NOMO-1 treated with dmso at 0.1 percent for 144 hours (cell line): ENCODE measurements around the gene TRAF2.
"Not testable (repeated sequence)": the region's sequence is repeated elsewhere in the genome, so short reads cannot be mapped to it uniquely, and the experiment has no call there.

ENCODE experiments used
- DNase-seq: peaks from one replicate; lab custom pipeline; 2025; ENCODE audit not compliant: unreplicated experiment; lab: John Stamatoyannopoulos, UW

Gene TRAF2

GRCh38 chr9:136885950-136886578 lies at the start of gene TRAF2:
Gene TRAF2, plus strand, starts transcription at chr9:136886516. Its CDS starts 12,225 bp downstream, at chr9:136898741.
- DNase-seq, result peak; percentile 100

DNA sequence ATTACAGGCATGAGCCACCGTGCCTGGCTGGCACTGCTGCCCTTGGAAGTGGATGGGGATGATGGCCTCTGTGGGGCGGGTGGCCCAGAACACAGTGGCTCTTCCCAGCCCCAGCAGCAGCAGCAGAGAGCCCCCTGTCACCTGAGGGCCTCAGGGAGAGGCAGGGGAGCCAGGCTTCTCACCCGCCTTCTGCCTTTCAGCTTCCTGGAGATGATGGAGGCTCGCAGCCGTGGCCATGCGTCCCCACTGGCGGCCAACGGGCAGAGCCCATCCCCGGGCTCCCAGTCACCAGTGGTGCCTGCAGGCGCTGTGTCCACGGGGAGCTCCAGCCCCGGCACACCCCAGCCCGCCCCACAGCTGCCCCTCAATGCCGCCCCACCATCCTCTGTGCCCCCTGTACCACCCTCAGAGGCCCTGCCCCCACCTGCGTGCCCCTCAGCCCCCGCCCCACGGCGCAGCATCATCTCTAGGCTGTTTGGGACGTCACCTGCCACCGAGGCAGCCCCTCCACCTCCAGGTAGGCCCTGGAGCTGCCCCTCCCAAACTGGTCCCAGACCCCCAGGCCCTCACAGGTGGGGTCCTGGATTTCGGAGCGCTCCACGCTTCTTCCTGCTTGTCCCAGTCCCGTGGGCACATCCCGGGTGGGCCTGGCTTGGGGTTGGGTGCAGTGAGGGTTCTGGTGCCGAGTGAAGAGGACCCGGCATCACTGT lies 49.0 kb upstream of the TRAF2 start:
- no peak for DNase-seq

- not testable (repeated sequence) for DNase-seq
These were observed 48.4 kb upstream of the TRAF2 start for GRCh38 chr9:136837856-136838277.

DNA sequence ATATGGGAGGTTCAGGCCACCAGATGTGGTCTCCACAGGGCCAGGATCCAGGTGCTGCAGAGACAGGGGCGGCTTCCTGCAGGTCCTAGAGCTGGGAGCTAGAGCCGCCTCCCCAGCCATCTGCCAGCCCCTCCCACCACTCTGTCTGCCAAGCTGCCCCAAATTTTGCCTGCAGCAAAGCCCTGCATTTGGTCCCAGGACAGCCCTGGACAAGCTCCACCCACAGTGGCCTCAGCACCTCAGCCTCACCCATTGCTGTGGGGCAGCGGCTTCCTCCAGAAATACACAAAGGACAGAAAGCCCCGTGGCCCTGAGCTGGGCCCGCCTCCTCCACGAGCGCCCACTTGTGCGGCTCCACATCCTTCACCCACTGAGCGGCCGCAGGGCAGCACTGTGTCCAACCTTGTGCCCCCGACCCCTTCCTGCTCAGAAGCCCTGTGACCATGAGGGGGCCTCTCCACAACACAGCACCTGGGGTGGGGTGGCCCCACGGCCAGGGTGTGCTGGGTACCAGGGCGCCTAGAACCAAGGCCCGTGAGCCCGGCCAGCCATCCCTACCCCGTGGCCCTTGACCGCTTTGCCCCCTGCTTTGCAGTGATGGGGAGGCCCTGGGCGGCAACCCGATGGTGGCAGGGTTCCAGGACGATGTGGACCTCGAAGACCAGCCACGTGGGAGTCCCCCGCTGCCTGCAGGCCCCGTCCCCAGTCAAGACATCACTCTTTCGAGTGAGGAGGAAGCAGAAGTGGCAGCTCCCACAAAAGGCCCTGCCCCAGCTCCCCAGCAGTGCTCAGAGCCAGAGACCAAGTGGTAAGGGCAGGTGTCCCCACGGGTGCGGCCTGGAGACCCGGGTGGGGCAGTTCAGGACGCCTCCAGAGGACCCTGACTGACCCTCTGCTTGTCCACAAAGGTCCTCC lies 47.7 kb upstream of the TRAF2 start:
- no peak for DNase-seq

DNA sequence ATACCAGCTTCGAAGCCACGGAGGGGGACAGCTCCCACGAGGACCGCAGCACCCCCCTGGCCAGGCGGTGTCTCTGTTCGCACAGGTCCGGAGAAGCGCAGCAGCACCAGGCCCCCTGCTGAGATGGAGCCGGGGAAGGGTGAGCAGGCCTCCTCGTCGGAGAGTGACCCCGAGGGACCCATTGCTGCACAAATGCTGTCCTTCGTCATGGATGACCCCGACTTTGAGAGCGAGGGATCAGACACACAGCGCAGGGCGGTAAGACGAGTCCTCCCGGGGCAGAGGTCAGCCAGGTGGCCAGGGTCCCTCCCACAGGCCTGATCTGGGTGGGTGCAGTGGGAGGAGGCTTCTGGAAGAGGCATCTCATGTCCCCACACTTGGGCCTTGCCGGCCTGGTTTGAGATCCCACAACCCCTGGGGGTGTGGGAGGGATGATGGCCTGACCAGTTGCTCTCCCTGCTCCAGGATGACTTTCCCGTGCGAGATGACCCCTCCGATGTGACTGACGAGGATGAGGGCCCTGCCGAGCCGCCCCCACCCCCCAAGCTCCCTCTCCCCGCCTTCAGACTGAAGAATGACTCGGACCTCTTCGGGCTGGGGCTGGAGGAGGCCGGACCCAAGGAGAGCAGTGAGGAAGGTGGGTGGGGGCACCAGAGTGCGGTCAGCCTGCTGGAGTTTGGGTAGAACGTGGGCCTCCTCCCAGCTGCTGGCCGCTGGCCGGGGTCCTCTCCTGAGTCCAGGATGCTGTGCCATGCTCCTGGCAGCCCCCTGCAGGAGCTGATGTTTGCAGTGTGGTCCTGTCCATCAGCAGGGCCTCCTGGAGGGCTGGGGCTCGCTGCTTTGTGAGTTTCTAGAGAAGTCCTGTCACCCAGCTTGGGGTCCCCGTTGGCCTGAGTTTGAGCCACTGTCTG lies 46.8 kb upstream of the TRAF2 start:
- no peak for DNase-seq

- no peak for DNase-seq
These were observed 46.0 kb upstream of the TRAF2 start for GRCh38 chr9:136840140-136840876.

GRCh38 chr9:136840877-136841645 lies 45.3 kb upstream of the TRAF2 start:
- peak; percentile 15 for DNase-seq

DNA sequence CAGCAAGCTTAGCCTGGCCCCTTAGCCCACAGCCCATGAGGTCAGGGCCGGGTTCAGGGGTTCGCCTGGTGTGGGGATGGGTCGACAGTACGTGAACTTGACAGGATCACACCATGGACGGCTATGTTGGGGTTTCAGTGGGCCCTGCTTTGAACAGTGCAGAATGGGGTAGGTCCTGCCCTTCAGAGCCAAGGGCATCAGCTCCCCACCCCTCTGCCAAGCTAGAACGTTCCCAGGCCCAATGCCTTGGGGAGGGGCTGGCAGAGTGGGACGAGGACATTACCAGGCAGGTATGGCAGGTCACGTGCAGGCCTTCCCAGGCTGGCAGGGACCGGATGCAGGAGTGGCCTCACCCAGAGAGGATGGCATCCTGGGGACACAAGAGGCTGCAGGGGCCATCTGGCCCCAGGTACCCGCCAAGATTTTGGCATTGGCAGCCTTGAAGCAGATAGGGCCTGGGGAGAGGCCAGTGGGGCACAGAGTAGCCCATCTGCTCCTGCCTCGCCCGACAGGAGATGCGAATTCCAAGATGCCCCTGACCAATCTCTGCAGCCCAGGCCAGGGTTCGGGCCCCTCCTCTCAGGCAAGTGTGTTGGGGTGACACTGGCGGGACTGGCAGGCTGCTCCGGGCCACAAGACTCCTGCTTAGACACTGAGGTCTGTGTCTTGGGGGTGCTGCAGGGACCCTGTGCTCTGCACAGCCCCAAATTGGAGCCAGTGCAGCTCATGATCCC lies 44.5 kb upstream of the TRAF2 start:
- not testable (repeated sequence) for DNase-seq

DNA sequence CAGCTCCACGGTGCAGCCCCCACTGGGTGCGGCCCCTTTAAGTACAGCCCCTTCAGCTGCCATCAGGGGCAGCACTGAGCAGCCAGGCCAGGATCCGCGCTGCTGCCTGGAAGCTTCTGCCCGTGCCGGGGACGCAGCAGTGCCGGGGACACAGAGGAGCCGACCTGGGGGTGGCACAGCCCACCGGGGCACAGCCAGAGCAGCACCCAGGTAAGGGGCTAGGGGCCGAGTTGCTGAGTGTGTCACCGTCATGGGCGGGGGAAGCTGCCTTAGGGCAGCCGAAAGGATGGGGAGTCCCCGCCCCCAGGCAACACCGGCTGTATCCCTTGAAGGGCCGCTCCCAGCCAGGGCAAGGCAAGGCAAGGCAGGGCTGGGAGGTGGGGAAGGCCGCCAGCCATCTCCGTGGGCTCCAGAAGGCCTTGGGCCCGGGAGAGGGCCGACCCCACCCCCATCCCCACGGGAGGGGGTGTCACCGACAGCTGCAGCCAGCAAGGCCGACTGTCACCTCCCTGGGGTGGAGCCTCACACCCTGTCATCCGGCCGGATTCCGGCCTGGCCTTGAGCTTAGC lies 43.9 kb upstream of the TRAF2 start, which contains the start of gene AJM1:
TSS of gene AJM1 (plus strand) at position 99 of the 569 bp plus-strand sequence. CDS start 1,937 bp downstream, outside the sequence.
- peak; percentile 69 for DNase-seq

- not testable (repeated sequence) for DNase-seq
These were observed 43.0 kb upstream of the TRAF2 start for GRCh38 chr9:136843159-136843800.

GRCh38 chr9:136843801-136844740 lies 42.2 kb upstream of the TRAF2 start:
- not testable (repeated sequence) for DNase-seq

DNA sequence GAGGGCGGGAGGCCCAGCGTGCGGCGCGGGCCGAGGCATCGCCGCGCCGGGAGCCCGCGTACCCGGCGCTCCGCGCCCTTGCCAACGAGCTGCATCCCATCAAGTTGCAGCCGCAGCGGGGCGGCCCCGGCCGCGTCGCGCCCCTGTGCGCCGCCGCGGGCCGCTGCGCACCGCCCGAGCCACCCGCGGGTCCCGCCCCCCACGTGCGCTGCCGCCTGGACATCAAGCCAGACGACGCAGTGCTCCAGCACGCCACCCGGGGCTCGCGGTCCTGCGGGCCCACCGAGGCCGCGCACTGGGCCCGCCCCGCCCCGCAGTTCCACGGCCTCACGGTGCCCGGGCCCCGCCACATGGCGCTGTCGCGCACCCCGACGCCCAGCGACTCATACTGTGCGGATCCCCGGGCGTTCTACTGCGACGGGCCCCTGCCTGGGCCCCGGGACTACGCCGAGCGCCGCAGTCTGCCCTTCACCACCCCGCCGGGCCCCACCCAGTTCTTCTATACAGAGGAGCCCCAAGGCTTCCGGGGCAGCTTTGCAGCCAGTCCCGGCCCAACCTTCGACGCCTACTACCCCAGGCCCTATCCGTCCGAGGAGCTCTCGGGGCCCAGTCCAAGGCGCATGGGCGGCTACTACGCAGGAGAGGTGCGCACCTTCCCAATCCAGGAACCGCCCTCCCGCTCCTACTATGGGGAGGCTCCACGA lies 41.4 kb upstream of the TRAF2 start:
- DNase-seq, result no peak

DNA sequence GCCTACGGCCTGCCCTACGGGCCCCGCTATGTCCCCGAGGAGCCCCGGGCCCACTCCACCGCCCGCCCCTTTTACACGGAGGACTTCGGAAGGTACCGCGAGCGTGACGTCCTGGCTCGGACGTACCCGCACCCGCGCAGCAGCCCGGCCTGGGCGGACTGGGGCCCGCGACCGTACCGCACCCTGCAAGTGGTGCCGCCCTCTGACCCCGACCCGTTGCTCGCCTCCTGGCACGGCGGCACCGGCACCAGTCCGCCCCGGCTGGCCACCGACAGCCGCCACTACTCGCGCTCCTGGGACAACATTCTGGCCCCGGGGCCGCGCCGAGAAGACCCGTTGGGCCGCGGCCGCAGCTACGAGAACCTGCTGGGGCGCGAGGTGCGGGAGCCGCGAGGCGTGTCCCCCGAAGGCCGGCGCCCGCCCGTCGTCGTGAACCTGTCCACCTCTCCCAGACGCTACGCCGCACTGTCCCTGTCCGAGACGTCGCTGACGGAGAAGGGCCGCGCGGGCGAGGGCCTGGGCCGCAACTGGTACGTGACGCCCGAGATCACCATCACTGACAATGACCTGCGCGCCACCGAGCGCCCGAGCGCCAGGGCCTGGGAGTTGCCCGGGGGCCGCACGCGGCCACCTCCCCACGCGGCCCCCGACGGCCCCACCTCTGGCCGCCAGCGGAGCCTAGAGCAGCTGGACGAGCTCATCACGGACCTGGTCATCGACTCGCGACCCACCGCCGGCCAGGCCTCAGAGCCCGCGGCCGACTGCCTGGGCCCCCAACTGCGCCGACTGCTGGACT lies 40.7 kb upstream of the TRAF2 start:
- no peak for DNase-seq

DNA sequence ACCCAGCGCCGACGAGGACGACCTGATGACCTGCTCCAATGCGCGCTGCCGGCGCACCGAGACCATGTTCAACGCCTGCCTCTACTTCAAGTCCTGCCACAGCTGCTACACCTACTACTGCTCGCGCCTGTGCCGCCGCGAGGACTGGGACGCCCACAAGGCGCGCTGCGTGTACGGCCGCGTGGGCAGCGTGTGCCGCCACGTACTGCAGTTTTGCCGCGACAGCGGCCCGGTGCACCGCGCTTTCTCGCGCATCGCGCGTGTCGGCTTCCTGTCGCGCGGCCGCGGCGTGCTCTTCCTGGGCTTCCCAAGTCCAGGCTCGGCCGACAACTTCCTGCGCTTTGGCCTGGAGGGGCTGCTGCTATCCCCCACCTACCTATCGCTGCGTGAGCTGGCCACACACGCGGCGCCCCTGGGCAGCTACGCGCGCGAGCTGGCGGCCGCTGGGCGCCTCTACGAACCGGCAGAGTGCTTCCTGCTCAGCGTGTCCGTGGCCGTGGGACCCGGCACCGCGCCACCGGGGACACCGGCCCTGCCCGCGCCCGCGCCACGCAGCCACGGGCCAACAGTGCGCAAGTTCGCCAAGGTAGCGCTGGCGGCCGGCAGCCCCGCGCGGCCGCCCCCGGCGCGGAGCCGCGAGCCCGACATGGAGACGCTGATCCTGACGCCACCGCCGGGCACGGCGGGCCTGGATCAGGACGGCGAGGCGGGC lies 39.8 kb upstream of the TRAF2 start:
- DNase-seq, result no peak
